Psoas muscle (tissue), 8 donors: ENCODE measurements around the gene ETV3L. TPM values are rescaled to one million over a fixed set of nuclear protein-coding genes. Genes with fewer than 3 reads are reported as not detected.

Source experiments
- ATAC-seq, 4 donors: fragments of 200-7000 bp; cut with Tn5 transposase; one replicate each; pipeline ENCODE4 v1.9.1; 2020; ENCODE audit warnings: moderate library complexity in 3 of 4, mild to moderate bottlenecking in 2 of 4
- DNase-seq, 2 donors: peaks; one replicate each; pipeline ENCODE4 v3.0.0-alpha.2; 2020
- H3K27ac ChIP-seq: fragments of 200-600 bp; one replicate; pipeline ENCODE4 v1.8.0; 2022
- H3K27me3 ChIP-seq, 3 donors: fragments of 200-600 bp in 1 of 3; one replicate each; pipeline versions ENCODE4 v1.6.1 to v1.8.0; 2013 to 2022; ENCODE audit warnings: low read length in 2 of 3, mild to moderate bottlenecking in 2 of 3, moderate library complexity in 1 of 3; ENCODE audit not compliant: insufficient read depth in 3 of 3
- H3K36me3 ChIP-seq, 2 donors: fragments of 200-600 bp in 1 of 2; one replicate each; pipeline versions ENCODE4 v1.6.1 to v1.8.0; 2013 to 2022; ENCODE audit warnings: low read depth in 1 of 2, mild to moderate bottlenecking in 1 of 2, moderate library complexity in 1 of 2; ENCODE audit not compliant: insufficient read depth in 1 of 2
- H3K4me1 ChIP-seq: fragments of 200-600 bp; one replicate; pipeline ENCODE4 v1.8.0; 2022
- H3K4me3 ChIP-seq: fragments of 200-600 bp; one replicate; pipeline ENCODE4 v1.8.0; 2022; ENCODE audit warnings: mild to moderate bottlenecking
- H3K9me3 ChIP-seq: fragments of 200-600 bp; one replicate; pipeline ENCODE4 v1.8.0; 2022
- WGBS, 3 donors: extraction: QIAGEN DNeasy Blood & Tissue Kit; methylation state at CpG; one replicate each; pipeline versions ENCODE4 v1.1.6 to v1.1.7; 2013; 5-methylcytosine and 5-hydroxymethylcytosine counted together
- intact Hi-C, 2 donors: fragments of 100-400 bp; cut with DNase I; formaldehyde crosslinking; loops; one replicate each; pipeline versions ENCODE4 v1.11.0 to v1.14.2; 2022
- polyA plus RNA-seq, 3 donors: library from polyadenylated mRNA; stranded (reverse); fragments of 200-250 nt; gene quantifications; one replicate each; pipeline ENCODE4 v1.2.3, GENCODE V29; 2013
- total RNA-seq, 4 donors: library from RNA; stranded (reverse); fragmentation: NEBNext Ultra II Directional in 2 of 4; extraction: Animal tissue kit (Norgen Biotek cat#: 25700) in 2 of 4; gene quantifications; one replicate each; pipeline versions ENCODE4 v1.2.1 to v1.2.4, GENCODE V29; 2021 to 2023
- TF ChIP-seq, protein P1 (sequence below): fragments of 200-600 bp; IDR thresholded peaks from one replicate; pipeline ENCODE4 v1.8.0; 2022; ENCODE audit warnings: antibody characterized with exemption
- donor health status: healthy with polysubstance abuse.
- donor health status: DM: no; HTN: no; CAD: no; lungs with moderate emphysema.
- donor health status: Bipolar disorder and iron deficiency.
- donor health status: healthy.
- donor health status: DM: yes; HTN: yes; CAD: no.
- donor health status: DM: no; HTN: no; CAD: no.
- donor health status: DM: no; HTN: no; CAD: no.
- donor health status: DM: yes; HTN: yes; CAD: no.

Gene ETV3L
- total and polyA plus RNA-seq, 7 donors: not detected

GRCh38 chr1:157144509-157144908 is 44.9 kb upstream of the ETV3L start:
- TF ChIP-seq, protein P1, sequence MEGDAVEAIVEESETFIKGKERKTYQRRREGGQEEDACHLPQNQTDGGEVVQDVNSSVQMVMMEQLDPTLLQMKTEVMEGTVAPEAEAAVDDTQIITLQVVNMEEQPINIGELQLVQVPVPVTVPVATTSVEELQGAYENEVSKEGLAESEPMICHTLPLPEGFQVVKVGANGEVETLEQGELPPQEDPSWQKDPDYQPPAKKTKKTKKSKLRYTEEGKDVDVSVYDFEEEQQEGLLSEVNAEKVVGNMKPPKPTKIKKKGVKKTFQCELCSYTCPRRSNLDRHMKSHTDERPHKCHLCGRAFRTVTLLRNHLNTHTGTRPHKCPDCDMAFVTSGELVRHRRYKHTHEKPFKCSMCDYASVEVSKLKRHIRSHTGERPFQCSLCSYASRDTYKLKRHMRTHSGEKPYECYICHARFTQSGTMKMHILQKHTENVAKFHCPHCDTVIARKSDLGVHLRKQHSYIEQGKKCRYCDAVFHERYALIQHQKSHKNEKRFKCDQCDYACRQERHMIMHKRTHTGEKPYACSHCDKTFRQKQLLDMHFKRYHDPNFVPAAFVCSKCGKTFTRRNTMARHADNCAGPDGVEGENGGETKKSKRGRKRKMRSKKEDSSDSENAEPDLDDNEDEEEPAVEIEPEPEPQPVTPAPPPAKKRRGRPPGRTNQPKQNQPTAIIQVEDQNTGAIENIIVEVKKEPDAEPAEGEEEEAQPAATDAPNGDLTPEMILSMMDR: no peak
- 44 to 68% (median 46%) methylated on average over 1 of the region's 1 CpG for WGBS, 3 donors

GRCh38 chr1:157142765-157143423 is 43.3 kb upstream of the ETV3L start:
- Histone ChIP-seq H3K4me3 (no peak overlapping the region), H3K27ac (no peak overlapping the region), H3K9me3 (no peaks in the 10 kb centered on the region), H3K27me3 (no peaks in the 10 kb centered on the region), H3K36me3 (no peaks in the 10 kb centered on the region), H3K4me1 (peaks cover 5% of the 10 kb centered on the region)
- WGBS, 3 donors: 89 to 91% (median 90%) methylated on average over 3 of the region's 3 CpGs
- TF ChIP-seq, protein P1: no peak
- ATAC-seq: no peak
- DNase-seq: no peak
- intact Hi-C loops: no loop called here

More at GRCh38 chr1:157144509-157144908, 44.9 kb upstream of the ETV3L start:
- Histone ChIP-seq H3K4me1 (no peaks in the 10 kb centered on the region), H3K27ac (no peak overlapping the region), H3K27me3 (no peaks in the 10 kb centered on the region), H3K36me3 (no peaks in the 10 kb centered on the region), H3K9me3 (no peaks in the 10 kb centered on the region), H3K4me3 (no peak overlapping the region)
- intact Hi-C loops: no loop called here
- no peak for DNase-seq
- ATAC-seq: no peak

GRCh38 chr1:157142201-157142600 is 42.6 kb upstream of the ETV3L start:
- TF ChIP-seq, protein P1: no peak
- H3K4me1 ChIP-seq: peaks cover 5% of the 10 kb centered on the region
- H3K27me3 ChIP-seq: no peaks in the 10 kb centered on the region
- no peak overlapping the region for H3K4me3 ChIP-seq
- no peak overlapping the region for H3K27ac ChIP-seq
- intact Hi-C loops: no loop called here
- no peak for ATAC-seq
- 38 to 58% (median 53%) methylated on average over 2 of the region's 2 CpGs for WGBS, 3 donors
- no peak for DNase-seq
- no peaks in the 10 kb centered on the region for H3K9me3 ChIP-seq
- no peaks in the 10 kb centered on the region for H3K36me3 ChIP-seq

- 85 to 87% (median 87%) methylated on average over 4 of the region's 4 CpGs for WGBS, 3 donors
- intact Hi-C loops: no loop called here
- Histone ChIP-seq H3K27me3 (no peaks in the 10 kb centered on the region), H3K4me3 (no peak overlapping the region), H3K9me3 (no peaks in the 10 kb centered on the region), H3K27ac (no peak overlapping the region), H3K4me1 (peaks cover 13% of the 10 kb centered on the region), H3K36me3 (no peaks in the 10 kb centered on the region)
- DNase-seq: no peak
- TF ChIP-seq, protein P1: no peak
- no peak for ATAC-seq
These were observed 41.7 kb upstream of the ETV3L start for GRCh38 chr1:157141212-157141855.
